ENCODE measurements around the gene CA5A.

The CA5A gene

DNA sequence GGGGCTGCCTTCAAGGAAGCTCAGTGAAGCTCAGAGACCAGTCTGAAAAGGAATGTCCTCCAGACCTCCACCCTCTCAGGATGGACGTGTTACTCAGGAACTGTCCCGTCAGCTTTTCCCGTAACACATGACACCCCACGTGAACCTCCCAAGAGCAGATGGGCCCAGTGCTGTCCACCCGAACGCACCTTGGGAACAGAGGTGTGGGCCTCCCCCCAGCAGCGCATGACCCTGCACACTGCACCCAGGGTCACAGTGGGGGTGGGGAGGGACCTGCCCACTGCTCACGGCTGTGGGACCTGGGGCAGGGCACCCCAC lies 88.9 kb downstream of the CA5A start:
- no peak for TF ChIP-seq RAD21 (IDR thresholded peaks at IDR 0.05; ENCODE audit: low read depth)
- TF ChIP-seq TEAD4 (IDR thresholded peaks at IDR 0.05), result no peak
- no peak for TF ChIP-seq CREB1 (IDR thresholded peaks at IDR 0.05; ENCODE audit: low read depth)
- TF ChIP-seq ZBTB7A (IDR thresholded peaks at IDR 0.05; ENCODE audit: low read depth), result no peak
- no peak for TF ChIP-seq EGR1 (IDR thresholded peaks at IDR 0.05)
- no peak for TF ChIP-seq TCF12 (IDR thresholded peaks at IDR 0.05; ENCODE audit: low read depth)
- TF ChIP-seq, protein P1, sequence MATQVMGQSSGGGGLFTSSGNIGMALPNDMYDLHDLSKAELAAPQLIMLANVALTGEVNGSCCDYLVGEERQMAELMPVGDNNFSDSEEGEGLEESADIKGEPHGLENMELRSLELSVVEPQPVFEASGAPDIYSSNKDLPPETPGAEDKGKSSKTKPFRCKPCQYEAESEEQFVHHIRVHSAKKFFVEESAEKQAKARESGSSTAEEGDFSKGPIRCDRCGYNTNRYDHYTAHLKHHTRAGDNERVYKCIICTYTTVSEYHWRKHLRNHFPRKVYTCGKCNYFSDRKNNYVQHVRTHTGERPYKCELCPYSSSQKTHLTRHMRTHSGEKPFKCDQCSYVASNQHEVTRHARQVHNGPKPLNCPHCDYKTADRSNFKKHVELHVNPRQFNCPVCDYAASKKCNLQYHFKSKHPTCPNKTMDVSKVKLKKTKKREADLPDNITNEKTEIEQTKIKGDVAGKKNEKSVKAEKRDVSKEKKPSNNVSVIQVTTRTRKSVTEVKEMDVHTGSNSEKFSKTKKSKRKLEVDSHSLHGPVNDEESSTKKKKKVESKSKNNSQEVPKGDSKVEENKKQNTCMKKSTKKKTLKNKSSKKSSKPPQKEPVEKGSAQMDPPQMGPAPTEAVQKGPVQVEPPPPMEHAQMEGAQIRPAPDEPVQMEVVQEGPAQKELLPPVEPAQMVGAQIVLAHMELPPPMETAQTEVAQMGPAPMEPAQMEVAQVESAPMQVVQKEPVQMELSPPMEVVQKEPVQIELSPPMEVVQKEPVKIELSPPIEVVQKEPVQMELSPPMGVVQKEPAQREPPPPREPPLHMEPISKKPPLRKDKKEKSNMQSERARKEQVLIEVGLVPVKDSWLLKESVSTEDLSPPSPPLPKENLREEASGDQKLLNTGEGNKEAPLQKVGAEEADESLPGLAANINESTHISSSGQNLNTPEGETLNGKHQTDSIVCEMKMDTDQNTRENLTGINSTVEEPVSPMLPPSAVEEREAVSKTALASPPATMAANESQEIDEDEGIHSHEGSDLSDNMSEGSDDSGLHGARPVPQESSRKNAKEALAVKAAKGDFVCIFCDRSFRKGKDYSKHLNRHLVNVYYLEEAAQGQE (IDR thresholded peaks at IDR 0.05; ENCODE audit: low read depth), result no peak
- no peak for TF ChIP-seq EP300 (IDR thresholded peaks at IDR 0.05; ENCODE audit: borderline replicate concordance)

DNA sequence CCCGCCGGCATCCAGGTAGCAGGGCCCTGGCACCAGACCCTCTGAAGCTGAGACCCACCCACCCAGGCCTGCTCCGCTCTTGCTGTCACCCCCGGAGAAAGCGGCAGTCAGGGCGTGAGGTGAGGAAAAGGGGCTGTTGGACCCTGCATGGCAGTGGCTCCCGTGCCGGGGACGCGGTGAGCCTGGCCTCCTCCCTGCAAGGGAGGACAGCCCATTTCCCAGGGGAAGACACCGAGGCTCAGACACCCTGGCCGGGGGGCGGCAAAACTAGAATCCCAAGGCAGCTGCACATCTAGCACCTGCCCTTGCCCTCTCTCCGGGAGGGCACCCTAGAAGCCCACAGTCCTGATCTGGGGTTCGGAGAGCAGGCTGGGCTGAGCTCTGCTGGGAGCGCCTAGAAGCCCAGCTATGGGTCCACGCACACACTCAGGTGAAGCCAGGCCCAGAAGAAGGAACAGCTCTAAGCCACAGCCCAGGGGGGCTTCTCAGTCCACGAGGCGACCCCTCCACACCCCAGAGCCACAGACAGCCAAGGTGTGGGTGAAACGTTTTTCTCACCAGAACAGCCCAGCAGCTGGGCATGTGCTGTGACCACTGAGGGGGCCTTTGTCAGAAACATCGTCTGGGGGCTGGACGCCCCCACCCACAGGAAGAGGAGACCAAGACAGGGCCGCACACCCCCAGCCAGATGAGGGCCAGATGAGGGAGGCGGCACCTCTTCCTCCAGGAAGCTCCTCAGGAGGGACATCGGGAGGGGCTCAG lies 89.4 kb downstream of the CA5A start:
- TF ChIP-seq YY1 (IDR thresholded peaks at IDR 0.05; ENCODE audit: low read depth) (no peak), TEAD4 (IDR thresholded peaks at IDR 0.05) (no peak), NFIC (IDR thresholded peaks at IDR 0.05) (no peak), TCF12 (IDR thresholded peaks at IDR 0.05; ENCODE audit: low read depth) (no peak), CEBPB (IDR thresholded peaks at IDR 0.05) (no peak), MAX (IDR thresholded peaks at IDR 0.05) (no peak), EP300 (IDR thresholded peaks at IDR 0.05; ENCODE audit: borderline replicate concordance) (no peak), FOXM1 (IDR thresholded peaks at IDR 0.05; ENCODE audit: borderline replicate concordance, low read depth) (no peak), EGR1 (IDR thresholded peaks at IDR 0.05) (no peak), ZBTB7A (IDR thresholded peaks at IDR 0.05; ENCODE audit: low read depth) (no peak), RAD21 (IDR thresholded peaks at IDR 0.05; ENCODE audit: low read depth) (no peak), CREB1 (IDR thresholded peaks at IDR 0.05; ENCODE audit: low read depth) (no peak), TAF1 (IDR thresholded peaks at IDR 0.05; ENCODE audit: low read depth) (no peak)
- TF ChIP-seq, protein P2, sequence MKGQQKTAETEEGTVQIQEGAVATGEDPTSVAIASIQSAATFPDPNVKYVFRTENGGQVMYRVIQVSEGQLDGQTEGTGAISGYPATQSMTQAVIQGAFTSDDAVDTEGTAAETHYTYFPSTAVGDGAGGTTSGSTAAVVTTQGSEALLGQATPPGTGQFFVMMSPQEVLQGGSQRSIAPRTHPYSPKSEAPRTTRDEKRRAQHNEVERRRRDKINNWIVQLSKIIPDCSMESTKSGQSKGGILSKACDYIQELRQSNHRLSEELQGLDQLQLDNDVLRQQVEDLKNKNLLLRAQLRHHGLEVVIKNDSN (IDR thresholded peaks at IDR 0.05), result no peak

DNA sequence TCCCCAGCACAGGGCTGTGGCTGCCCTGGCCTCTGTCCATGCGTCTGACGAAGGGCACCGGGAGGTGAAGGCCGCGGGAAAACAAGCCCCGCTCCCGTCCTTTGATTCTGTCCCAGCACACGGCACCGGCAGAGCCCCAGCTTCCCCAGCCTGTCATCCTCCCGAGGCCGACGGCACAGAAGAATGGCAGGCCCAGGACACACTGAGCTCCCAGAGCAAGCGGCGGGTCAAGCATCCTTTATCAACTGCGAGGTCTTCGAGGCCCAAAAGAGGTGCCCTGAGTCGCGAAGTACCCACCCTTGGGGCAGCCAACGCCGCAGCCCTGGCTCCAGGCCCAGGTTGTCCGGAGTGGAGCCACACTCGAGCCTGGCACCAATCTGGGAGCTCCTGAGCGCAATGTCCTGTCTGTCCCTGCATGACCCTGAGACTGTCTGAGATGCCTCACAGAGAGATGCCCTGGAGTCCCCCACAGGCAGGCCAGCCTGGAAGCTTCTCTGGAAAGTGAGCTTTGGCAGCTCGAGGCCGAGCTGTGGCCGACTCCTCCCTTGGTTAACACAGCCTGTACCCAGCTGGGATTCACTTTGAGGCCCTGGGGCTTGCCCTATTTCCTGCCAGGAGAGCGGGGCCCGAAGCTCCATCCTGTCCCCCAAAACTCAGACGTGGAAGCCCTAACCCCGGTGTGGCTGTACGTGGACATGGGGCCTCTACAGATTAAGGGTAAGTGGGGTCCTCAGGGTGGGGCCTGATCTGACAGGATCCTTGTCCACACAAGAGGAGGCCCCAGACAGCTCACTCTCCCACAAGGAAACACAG lies 90.3 kb downstream of the CA5A start:
- TF ChIP-seq CREB1 (IDR thresholded peaks at IDR 0.05; ENCODE audit: low read depth), result no peak

DNA sequence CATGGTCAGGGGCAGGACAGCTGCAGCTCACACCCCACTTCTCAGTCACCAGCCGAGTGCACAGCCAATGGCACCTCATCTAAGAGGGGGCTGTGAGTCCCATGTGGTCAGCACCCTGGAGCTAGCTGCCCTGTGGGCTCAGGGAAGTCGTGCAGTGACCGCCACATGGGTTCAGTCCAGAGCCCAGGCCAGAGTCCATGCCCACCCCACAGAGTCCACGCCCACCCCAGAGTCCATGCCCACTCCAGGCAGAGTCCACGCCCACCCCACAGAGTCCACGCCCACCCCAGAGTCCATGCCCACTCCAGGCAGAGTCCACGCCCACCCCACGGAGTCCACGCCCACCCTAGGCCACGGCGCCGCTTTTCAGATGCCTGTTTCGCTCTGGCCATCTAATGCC lies 91.1 kb downstream of the CA5A start:
- TF ChIP-seq CEBPB (IDR thresholded peaks at IDR 0.05) (no peak), MAX (IDR thresholded peaks at IDR 0.05) (no peak), TEAD4 (IDR thresholded peaks at IDR 0.05) (no peak), FOXM1 (IDR thresholded peaks at IDR 0.05; ENCODE audit: borderline replicate concordance, low read depth) (no peak)

DNA sequence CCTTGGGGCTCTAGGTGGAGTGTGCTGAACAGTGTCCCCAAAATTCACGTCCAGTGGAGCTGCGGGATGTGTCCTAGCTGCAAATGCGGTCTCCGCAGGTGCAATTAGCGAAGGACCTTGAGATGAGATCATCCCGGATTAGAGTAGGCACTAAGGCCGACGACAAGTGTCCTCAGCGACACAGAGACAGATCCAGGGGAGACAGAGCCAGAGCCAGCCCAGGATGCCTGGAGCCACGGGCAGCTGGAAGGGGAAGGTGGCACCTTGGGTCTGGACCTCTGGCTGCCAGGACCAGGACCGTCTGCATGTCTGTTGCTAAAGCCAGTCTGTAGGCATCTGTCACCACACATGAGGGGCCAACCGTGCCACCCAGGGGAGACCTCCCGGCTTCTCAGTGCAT lies 91.5 kb downstream of the CA5A start:
- TF ChIP-seq EGR1 (IDR thresholded peaks at IDR 0.05) (no peak), CREB1 (IDR thresholded peaks at IDR 0.05; ENCODE audit: low read depth) (no peak), ZBTB7A (IDR thresholded peaks at IDR 0.05; ENCODE audit: low read depth) (no peak), YY1 (IDR thresholded peaks at IDR 0.05; ENCODE audit: low read depth) (no peak), TCF12 (IDR thresholded peaks at IDR 0.05; ENCODE audit: low read depth) (no peak), NFIC (IDR thresholded peaks at IDR 0.05) (no peak), RAD21 (IDR thresholded peaks at IDR 0.05; ENCODE audit: low read depth) (no peak), EP300 (IDR thresholded peaks at IDR 0.05; ENCODE audit: borderline replicate concordance) (no peak), CEBPB (IDR thresholded peaks at IDR 0.05) (no peak), TEAD4 (IDR thresholded peaks at IDR 0.05) (no peak), TAF1 (IDR thresholded peaks at IDR 0.05; ENCODE audit: low read depth) (no peak), MAX (IDR thresholded peaks at IDR 0.05) (no peak), FOXM1 (IDR thresholded peaks at IDR 0.05; ENCODE audit: borderline replicate concordance, low read depth) (no peak)
- TF ChIP-seq, protein P1 (IDR thresholded peaks at IDR 0.05; ENCODE audit: low read depth), result no peak
- TF ChIP-seq, protein P2 (IDR thresholded peaks at IDR 0.05), result no peak
